GM19455 (cell line): Measurements from ENCODE around the gene ANKDD1B.
A peak's percentile ranks its signal among the peaks of the same experiment; 100 is the strongest.

Source experiments
- ATAC-seq: cut with Tn5 transposase; IDR thresholded peaks from one replicate; pipeline ENCODE4 v1.9.1; 2021; ENCODE audit not compliant: unreplicated experiment

The ANKDD1B gene

GRCh38 chr5:75659791-75660450, 48.7 kb downstream of the ANKDD1B start:
- ATAC-seq, result no peak

GRCh38 chr5:75660678-75661465, 49.6 kb downstream of the ANKDD1B start:
- no peak for ATAC-seq

DNA sequence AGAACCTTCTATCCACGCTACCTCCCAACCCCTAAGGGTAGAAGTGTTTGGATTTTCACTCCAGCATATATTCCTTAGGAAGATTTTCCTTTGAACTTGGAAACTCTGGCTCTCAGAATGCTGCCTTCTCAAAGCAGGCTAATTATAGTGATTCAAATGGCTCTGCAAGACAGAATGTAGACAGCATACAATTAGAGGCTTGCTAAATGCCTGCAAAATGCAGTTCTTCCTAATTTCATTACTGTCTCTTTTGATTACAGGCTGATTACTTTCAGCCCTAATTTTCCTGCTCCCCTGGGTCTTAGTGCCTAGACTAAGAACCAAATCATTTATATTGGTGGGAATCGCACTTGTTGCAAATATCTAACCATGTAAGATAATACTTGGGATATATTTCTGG, 50.8 kb downstream of the ANKDD1B start:
- no peak for ATAC-seq

DNA sequence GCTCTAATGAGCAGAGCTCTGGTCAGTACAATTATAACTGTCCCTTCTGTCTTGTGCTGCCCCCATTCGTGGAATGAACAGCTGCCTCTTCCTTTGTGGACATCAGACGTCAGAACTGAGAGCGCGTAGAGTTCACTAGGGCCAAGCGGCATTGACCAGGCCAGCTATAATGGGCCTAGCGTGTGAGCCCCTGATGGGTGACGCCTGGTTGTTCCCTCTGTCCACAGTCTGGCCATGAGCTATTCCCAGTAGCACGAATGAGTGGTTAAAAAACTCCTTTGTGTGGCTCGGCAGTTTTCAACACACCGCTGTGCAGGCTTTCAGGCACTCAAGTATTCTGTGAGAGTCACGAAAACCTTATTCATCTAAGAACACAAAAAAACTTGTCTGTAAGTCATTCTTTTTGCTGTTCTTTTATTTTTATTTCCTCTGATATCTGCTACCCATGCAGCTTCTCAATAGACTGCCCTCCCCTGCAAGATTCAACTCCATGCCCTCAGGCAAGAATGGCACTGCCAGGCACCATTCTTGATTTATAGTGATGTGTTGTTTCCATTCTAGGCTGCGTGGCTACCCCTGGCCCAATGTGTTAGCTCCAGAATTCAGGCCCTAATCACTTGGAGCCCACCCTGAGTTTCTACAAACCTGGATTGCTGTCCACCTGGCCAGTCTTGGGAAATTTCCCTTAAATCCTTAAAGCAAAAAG, 52.5 kb downstream of the ANKDD1B start:
- ATAC-seq, result no peak

DNA sequence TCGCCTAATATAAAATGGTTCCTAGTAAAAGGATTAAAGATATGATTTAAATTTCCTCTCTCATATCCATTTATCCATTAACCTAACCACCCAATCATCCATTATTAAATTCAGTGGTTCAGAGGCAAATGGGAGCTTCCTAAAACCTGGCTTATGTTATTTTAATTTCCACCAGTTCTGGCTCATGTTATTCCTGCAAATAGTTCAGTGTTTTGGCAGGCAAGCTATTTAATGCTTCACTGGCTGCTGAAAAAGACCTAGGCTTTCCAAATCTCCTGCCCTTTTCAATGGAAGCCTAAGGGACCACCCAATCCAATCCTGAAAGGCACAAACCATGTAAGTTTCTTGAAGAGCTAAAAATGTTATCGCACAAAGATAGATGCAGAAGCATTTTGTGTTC, 53.7 kb downstream of the ANKDD1B start:
- ATAC-seq, result no peak

- ATAC-seq, result no peak
Observed at GRCh38 chr5:75666801-75667200, 55.5 kb downstream of the ANKDD1B start.

DNA sequence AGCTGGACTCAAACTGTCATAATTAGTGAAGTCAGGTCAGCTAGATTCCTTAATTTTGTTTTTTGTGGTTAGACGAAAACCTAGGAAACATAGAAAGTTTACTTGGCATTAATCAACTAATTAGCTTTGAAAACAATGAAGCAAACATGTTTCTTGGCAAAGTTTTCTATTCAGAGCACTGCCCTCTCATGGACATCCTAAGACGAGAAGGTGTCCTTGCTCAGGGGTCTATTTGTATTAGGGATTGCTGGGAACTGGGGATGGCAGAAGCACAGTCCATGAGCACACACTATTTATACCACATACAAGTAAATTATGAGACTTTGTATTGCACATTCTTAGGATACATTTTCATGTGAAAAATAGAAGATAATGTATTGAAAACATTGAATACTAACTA, 56.3 kb downstream of the ANKDD1B start:
- ATAC-seq, result no peak

GRCh38 chr5:75668445-75668844, 57.2 kb downstream of the ANKDD1B start:
- peak; percentile 17 for ATAC-seq

GRCh38 chr5:75668977-75669689, 57.9 kb downstream of the ANKDD1B start:
- ATAC-seq, result peak; percentile 85

DNA sequence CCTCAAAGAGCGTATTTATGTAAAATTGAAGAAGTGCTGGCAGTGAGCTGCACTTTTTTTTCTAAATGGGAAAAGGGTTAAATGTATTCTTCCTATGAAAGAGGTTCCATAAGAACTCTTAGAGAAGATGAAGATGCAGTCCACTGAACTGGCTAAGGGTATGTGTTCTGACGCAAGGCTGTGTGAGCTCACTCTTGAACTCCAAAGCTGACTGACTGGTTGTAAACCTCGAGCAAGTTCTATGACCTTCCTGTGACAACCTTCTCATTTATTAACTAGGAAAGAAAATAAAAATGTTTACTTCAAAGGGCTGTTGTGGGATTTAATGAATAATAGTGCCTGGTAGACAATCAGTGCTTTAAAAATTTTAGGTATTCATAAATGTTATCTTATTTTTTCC, 59.3 kb downstream of the ANKDD1B start:
- ATAC-seq, result no peak

GRCh38 chr5:75671506-75671905, 60.3 kb downstream of the ANKDD1B start:
- ATAC-seq, result no peak

GRCh38 chr5:75672616-75673015, 61.4 kb downstream of the ANKDD1B start:
- no peak for ATAC-seq

DNA sequence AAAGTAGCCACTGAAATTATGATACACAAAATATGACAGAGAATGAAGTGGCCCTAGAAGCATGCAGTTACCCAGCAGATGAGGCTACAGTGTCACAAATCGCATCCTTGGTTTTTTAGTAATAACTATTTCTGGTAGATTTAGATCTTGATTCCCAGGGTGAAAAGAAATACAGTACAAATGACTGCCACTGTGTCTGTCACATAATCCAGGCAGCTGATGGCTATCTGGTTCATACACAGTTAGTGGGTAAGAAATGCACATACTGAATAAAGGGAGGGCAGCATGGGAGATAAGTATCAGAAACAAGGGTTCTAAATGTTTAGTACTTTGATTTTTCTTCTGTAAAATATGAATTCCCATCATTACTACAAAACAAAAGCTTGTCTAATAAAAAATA, 64.5 kb downstream of the ANKDD1B start:
- ATAC-seq, result no peak

DNA sequence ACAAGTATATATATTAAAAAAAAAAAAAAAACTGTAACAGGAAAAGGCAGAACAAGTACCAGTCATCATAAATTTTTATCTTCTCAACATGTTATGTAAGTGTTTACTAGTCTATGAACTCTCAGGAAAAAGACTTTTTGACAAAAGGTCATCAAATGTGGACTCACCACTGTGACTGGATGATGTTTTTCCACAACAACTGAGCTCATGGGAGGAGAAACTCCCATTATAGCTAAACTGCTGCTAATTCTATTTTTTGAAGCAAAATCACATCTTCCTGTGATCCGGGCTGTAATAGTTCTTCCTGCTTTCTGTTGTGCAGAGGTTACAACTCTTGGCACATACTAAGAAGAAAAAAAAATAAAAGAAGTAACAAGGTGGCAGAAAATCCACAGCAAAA, 66.4 kb downstream of the ANKDD1B start:
- no peak for ATAC-seq

DNA sequence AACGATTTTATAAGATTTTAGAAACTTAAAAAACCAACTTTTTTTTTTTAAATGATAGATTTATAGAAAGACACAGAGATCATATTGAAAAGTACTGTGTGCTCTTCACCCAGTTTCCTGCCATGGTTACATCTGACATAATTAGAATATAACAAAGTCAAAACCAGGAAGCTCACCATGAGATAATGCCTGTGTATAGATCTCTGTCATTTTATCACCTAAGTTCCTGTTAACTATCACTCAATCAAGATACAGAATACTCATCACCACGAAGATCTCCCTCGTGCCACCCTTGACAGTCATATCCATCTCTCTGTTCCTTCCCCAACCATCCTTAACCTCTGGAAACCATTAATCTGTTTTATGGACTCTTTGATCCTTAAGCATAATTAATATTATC, 66.9 kb downstream of the ANKDD1B start:
- ATAC-seq, result no peak

DNA sequence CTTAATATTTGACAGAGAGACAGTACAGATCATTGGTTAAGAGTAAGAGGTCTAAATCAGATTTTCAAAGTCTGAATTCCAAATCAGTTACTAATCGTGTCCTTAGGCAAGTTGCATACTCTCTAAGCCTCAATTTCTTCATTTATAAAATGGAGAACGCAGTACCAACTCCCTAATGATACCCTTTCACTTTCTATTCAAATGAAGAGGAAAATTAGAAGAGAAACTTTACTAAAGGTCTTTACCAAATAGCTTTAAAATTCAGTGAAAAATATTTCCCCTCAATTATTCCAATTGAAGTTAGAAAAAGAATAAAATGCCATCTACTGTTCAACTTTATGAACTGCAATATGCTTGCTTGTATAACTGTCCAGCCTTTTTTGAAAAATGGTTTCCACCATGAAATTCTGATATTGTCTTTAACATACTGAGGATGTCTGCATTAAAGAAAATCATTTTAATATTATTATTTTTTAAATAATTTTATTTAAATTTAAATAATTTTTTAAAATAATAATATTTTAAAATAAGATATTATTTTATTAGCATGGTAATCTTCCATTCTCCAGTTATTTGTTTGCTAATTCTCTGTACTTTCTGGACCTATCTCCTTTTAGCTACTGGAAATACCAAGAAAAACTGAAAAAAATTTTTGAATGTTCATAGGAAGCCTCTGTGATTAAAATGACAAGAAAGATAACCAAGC, 70.0 kb downstream of the ANKDD1B start:
- ATAC-seq, result no peak

GRCh38 chr5:75685141-75685540, 73.9 kb downstream of the ANKDD1B start:
- ATAC-seq, result no peak

DNA sequence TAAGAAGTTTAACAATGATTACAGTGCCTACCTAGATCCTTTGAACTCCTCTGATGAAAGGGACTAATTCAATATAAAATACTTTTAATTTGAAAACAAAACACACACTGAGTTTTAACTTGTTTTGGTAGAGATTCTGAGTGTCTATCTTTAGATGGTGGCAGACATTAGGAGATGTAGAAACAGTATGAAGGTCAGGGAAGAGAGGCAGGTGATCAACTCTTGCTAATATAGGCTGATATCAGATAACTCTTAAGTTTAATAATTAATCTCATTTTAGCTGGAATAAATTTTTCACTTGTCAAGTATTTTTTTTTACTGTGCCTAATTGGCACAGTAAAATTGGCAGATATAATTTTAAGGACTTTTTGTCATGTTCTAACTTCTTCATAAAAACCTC, 75.2 kb downstream of the ANKDD1B start:
- no peak for ATAC-seq

DNA sequence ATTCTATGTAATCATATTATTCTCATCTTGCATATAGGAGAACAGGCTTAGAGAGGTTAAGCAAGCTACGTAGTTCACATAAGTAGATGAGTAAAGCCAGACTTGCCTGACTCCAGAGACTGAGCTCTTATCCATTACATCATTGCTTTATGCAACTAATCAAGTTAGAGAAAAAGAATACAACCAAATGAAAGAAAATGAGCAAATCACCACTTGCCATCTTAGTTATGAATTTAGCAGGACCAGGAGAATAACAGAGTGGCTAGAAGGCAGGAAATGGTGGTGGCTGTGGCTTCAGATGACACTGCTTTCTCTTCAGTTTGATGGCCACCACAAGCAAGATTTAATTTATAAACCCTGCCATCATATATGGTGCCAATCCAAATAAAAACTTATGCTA, 79.4 kb downstream of the ANKDD1B start:
- ATAC-seq, result no peak

GRCh38 chr5:75694781-75695180, 83.5 kb downstream of the ANKDD1B start:
- ATAC-seq, result no peak
